ENCODE measurements around the gene RHBDF1.

DNA sequence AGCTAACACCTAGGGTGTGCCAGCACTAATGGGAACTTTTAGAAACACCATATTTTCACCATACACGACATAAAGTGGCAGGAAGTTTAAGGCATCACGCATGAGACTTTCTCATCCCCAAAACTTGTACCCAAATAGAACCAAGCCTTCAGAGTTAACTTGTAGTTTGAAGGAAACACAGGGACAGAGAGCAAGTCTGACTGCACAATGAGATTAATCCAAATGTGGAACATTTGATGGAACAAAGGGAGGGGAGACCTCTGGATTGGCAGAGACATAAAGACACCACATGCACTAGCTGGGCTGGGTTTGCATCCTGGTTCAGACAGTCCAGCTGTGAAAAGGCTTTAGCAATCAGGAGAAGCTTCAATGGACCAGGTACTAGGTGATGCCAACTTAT, 41.9 kb upstream of the RHBDF1 start:
- TF ChIP-seq POLR2A (IDR thresholded peaks at IDR 0.05; ENCODE audit: low read depth, low read length) (no peak), TAF1 (IDR thresholded peaks at IDR 0.05; ENCODE audit: low read depth, low read length) (no peak), POLR2AphosphoS5 (IDR thresholded peaks at IDR 0.05; ENCODE audit: low read depth, low read length) (no peak), PAX5 (IDR thresholded peaks at IDR 0.05; ENCODE audit: insufficient read depth, low read length, severe bottlenecking) (no peak), SPI1 (IDR thresholded peaks at IDR 0.05; ENCODE audit: low read depth, low read length) (no peak), POU2F2 (IDR thresholded peaks at IDR 0.05; ENCODE audit: low read depth, low read length) (no peak)
